ENCODE data around the gene AGPAT4.
A peak's percentile ranks its signal among the peaks of the same experiment; 100 is the strongest.

The AGPAT4 gene

DNA sequence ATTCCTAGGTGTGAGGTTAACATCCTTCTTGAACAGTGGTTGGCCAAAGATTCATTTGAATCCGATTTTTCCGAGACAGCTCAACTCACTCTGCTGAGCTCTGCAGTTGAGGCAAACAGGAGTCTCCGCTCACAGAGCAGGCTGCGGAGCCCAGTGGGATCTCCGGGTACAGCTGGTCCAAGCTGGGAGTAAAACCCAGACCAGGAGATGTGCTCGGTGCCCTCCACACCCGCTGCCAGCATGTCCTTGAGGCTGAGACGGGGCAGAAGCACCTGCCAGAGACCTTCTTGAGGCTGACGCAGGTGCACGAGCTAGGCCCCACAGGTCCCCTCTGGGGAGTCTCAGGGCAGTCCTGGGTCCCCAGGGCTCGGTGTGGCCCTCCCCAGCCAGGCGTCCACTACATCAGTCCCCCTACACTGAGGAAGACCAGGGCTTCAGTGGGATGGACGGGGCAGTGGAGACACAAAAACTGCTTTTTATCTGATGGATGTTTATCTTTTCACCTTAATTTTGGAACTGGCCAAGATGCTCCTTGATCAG lies 119.0 kb downstream of the AGPAT4 start:
- no peak for DNase-seq

DNA sequence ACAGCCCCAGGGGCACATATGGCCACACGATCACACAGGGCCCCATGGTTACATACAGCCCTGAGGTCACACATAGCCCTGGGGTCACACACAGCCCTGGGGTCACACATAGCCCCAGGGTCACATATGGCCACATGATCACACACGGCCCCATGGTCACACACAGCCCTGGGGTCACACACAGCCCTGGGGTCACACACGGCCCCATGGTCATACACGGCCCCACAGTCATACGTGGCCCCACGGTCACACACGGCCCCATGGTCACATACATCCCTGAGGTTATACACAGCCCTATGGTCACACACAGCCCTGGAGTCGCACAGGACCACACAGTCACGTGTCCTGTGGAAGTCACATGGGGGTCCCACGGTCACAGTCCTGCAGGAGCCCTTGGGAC lies 120.1 kb downstream of the AGPAT4 start:
- DNase-seq, result no peak

DNA sequence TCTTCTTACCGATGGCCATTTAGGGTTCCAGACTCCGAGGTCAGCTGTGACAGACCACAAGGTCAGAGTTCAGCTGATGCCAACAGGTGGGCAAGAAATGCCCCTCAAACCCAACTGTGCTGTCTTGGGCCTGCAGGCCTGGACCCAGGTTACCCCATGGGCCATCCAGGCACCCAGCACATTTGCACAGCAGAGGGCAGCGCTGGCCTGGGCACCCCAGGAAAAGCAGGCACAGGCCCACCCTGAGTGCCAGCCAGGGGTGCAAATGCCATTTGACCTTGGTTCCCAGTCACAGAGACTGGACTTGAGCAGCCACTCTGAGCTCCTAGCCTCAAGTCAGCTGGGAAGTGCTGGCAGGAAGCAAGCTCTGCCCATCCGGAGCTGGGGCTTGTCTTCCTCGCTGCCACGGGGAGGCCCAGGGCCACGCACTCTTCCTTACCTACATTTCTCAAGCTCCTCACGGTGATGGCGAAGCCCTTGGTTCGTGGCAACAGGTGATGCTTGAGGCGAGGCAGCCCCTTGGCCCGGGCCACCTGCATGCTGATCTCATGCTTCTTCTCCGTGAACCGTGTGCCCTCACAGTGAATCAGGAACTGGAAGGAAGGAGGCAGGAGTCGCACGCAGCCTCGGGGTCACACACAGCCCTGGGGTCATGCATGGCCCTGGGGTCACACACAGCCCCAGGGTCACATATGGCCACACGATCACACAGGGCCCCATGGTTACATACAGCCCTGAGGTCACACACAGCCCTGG lies 120.8 kb downstream of the AGPAT4 start:
- no peak for DNase-seq

DNA sequence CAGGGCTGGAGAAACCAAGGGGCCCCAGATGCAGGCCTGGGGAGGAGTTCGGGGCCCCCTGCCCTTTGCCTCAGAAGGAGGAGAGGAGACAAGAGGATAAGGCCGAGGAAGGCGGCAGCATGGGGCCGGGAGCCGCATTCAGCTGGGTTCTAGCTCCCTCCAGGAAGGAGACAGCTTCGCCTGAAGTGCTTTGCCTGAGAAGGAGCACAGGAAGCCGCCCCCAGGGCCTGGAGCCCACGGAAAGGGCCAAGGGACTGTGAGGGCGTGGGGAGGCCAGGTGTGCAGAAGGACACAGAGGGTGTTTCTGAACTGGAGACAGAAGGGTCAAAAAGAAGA lies 121.4 kb downstream of the AGPAT4 start:
- no peak for DNase-seq

DNA sequence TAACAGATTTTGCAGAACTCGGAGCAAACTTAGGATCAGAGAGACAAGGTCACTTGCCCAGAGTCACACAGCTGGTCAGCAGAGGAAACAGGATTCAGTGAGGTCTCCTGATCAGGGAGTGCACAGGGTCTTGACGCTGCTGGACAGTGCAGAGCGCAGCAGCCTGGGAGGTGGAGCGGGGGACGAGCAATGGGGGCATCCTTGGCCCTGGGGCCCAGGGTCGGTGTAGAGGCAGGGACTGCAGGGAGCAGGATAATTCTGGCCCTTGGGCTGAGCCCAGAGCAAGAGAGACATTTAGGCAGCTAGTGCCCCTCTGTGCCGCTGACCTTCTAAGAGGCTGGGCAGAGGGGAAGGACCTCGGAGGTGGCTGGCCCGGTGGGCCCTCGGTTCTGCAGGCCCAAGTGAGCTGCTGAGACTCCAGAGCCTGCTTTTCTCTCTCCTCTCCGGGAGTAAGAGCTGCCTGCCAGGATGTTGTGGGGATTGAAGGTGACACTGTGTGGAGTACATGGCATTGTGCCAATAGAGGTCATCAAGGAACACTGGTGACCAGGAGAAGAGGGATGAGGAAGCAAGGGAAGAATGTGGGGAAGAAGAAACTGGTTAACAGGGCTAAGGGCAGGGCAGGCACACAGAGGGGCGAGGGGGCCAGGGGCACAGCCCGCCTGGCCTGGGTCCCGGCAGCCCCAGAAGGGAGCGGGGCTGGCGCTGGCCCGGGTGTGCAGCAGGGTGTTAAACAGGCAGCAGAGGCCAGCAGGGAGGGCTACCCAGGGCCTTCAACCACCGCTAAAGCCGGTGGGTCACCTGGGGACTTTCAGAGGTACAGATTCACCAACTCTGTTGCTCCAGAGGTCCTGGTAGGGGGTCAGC lies 122.0 kb downstream of the AGPAT4 start:
- no peak for DNase-seq

DNA sequence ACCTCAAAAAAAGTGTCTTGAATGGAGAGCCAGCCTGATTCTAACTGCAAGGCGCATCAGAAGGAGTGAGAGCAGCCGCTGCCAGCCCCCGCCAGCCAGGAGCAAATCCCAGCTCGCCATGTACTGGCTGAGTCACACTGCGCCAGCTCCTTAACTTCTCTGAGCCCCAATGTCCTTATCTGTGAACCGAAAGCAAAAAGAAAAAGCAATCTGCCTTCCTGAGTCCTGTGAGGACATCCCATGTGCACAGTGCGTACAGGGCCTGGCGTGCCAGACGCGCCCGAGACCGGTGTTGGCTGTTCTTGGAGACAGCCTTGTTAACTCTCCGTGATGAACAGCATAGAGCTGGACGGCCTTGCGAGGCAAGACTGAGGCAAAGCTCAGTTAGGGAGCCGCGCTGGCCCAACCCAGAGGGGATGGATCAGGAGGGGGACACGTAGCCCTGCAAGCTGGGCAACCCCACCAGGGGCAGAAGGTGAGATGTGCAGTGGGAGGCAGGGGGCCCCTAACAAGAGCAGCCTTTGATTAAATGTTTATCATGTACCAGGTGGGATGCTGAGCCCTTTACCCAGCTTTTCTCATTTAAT lies 122.7 kb downstream of the AGPAT4 start:
- no peak for DNase-seq

DNA sequence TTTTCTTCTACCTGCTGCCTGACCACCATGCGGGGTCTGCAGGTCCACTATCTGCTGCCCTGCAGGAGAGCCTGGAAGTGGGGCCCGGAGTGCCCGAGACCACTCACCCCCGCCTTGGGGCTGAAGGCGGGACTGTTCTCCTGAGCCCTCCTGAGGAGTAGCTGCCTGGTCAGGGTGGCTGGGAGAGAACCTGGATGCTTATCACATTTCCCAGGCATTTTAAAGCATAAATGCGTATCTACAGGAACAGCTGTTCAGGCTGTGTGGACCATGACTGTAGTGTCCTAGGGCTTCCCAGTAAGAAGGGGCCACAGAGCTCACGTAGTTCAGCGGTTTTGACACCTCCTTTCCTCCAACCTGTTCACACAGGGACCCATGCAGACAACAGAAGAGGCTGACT lies 123.3 kb downstream of the AGPAT4 start:
- no peak for DNase-seq

DNA sequence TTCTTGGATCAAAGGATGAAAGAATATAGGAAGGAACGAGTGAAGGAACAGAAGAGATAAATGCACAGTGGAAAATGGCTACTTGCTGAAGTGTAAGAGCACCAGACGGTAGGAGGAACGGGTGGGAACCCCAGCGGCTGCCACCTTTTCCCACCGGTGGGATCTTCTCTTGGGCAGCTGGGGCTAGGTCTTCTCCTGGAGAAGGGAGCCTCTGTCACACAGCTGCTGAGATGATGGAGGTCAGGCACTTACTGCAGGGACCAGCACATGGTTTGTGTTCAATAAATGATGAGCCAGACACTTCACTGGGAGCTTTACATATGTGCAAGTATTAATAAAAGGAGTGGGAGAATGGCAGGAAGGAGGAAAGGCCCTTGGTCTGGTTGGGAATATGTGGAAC lies 123.7 kb downstream of the AGPAT4 start:
- DNase-seq, result no peak

DNA sequence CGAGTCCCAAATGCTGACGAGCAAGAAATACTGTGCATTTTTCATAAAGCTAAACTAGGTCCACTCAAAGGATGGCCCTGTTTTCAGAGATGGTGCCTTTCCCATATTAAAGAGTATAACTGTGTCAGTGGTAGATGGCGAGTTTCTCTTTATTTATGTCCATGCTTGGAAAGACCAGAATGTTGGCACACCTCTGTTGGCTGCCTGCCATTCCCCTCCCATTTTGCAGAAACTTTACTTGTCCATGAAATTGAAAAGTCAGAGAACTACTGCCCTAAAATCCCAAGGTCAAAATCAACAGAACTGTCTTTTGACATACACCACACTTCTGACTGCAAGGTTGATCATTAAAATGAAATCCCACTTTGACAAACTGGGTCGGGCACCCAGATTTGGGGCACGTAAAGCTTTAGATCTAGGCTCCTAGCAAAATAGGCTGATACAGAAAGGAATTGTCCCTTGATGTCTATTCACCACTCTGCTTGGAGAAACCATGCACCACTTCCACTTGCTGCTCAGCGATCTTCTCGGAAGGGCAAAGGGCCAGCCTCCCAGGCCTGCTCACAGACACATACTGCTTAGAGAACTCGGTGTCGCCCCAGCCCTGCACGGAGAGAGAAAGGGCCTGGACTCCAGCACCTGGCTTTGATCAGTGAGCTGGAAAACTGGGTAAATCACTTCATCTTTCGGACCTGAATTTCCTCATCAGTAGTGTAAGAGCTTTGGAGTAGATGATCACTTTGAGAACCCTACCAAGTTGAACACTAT lies 130.0 kb downstream of the AGPAT4 start:
- DNase-seq, result no peak

DNA sequence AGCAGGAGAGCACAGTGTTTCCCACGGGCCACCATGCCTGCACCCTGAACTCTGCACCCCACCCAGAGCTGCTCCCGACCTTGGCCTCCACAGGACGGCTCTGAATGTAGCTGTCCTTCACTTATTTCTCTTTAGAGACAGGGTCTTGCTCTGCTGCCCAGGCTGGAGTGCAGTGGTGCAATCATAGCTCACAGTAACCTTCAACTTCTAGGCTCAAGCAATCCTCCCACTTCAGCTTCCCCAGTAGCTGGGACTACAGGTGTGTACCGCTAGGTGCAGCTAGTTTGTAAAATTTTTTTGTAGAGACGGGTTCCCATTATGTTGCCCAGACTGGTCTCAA lies 130.9 kb downstream of the AGPAT4 start:
- no peak for DNase-seq

DNA sequence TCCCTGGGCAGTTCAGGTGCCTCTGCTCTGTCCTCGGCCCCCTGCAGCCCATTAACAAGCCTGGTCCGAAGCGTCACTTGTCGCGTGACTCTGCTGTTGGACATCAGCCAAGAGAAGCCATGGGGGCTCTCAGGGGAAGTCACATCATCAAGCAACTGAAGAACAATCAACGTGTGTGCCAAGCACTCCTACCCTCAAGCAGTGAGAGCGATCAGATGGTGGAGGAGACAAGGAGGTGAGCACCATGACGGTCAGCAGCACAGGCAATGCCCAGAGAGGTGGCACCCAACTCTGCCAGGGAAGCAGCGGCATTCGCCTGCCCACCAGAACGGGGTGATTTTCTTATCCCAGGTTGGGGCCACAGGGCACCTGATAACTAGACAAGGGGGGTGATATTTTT lies 132.7 kb downstream of the AGPAT4 start:
- DNase-seq, result peak; percentile 50

DNA sequence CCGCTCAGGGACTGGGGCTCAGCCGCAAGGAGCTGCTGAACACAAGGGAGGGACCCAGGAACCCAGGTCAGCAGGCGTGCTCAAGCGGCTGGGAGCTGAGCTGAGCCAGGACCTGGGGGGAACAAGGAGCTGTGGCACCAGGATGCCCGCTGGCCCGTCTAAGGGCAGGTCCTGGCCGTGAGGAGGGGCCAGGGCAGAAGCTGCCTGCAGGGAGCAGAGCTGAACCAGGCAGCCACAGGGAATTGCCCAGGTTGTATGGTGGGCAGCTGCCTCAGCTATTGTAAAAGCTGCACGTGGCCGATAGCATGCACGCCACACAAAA lies 133.3 kb downstream of the AGPAT4 start:
- DNase-seq, result no peak

DNA sequence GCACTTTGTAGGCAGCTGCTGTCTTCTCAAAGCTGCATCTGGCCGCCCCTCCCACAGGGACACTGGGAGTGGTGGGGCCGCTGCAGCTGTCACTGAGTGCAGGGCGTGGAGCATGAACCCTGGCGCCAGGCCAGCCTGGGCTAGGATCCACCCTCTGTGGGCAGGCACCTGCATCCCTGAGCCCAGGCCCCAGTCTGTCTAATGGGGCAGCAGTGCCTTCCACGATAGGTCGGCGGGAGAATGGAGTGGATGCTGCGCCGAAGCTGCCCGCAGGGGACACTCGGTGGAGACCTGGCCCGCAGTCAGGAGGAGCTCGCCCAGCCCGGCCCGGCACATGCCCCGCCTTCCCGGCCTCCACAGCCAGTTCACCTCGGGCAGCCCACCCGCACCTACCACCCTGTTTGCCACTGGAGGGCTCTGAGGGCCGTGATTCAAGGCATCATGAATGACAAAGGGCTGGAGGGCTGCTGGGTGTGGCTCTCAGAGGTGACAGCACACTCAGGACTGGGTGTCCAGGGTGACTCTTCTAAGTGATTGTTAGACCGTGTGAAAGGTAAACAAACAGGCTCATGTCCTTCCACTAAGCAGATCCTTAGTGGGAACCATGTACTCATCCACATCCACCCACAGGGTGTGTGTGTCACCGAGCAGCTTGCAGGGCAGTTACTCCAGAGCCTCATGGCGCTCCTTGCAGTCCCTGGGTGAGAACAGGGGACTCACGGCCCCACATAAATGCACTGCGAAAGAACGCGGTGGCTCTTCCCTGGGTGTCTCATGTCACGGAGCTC lies 133.9 kb downstream of the AGPAT4 start:
- DNase-seq, result no peak

DNA sequence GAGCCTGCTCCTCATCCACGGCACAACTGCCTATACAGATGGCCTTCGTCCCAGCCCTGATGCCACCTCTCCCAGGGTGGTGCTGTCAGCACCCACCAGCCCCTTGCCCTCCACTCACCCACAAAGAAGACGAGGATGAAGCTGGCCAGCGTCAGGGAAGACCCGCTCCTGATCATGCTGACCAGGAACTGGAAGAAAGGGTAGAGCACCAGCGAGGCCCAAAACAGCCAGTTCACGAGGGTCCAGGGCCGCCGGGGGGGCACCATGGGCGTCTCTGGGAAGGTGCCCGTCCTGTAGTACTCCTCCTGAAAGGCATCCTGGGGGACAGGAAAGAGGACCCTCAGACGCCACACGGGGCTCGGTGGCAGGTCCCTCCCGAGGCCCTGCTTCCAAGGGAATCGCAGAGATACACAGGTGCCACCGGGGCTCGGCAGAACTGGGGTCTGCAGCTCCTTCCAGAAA lies 134.5 kb downstream of the AGPAT4 start:
- DNase-seq, result no peak

DNA sequence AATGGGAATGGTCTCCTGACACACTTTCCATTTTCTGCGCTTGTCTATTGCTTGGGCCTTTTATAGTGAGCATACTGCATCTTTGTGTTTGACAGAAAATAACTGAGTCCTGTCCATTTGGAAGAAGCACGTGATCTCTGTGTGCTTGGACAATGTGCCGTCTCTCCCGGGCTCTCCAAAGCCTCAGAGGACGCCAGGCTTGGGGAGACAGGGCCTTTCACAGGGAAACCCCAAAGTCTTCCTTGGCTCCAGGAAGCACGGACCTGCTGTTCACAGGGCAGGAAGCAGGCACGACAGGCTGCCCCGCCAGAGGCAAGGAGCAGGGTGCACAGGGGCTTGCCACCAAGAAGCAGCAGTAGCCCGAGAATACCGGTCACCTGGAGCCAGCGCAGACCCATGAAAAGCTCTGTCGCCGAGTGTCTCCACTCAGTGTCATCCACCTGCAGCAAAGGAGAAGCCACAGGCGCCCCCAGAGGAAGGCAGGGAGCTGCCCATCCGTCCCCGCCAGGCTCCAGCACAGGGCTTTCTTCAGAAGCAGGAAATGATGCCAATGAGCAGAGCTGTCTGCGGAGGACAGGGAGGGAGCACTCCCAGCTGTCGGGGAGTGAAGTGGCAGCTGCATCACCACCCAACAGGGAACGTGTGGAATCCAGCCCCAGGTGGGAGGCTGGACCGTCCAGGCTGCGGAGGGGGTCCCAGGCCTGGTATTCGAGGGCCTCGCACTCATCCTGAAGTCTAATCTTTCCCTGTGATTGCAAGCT lies 135.1 kb downstream of the AGPAT4 start:
- DNase-seq, result no peak

DNA sequence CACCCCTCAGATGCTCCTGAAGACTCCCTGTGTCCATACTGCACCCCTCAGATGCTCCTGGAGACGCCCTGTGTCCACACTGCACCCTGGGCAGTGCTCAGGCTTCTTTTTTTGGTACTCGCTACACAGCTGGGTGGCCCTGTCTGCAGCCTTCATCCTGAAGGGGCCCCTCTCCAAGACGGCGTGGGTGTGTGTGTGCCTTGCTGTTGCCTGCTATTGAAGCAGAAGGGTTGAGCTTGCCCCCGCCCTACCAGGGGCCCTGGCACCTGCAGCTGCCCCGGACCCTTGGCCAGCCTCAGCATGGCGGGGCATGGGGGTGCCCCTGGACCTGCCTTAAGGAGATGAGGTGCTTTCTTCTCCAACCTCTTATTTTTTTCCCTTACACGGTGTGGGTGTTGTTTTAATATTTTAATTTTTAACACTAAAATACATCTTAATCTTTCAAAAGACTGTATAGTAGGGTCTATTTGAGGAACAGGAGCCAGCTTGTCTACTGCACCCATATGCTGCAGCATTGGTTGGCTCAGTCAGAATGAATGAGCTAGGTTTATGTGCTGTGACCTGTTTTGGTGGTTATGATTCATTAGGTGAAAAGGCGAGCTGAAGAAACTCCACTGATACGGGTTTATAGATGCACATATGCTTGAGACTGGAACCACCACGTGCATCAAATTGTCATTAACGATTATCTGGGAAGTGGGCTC lies 135.9 kb downstream of the AGPAT4 start:
- no peak for DNase-seq

DNA sequence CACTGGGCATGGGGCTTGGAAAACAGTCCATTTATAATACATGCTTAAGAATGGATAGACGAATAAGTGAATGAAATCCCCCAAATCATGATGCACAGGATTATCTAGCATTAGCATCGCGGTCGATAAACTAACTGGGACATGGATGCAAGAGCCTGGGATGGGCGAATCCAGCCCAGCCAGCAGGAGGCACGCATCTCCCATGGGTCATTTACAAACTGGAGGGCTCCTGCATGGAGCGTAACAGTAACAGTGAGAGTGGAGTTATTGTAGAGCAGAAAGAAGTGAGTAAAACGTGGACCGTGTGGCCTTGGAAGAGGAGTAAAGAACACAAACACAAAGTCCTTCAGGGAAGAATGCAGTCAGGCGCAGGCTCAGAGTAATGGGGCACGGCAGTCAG lies 136.5 kb downstream of the AGPAT4 start:
- no peak for DNase-seq

DNA sequence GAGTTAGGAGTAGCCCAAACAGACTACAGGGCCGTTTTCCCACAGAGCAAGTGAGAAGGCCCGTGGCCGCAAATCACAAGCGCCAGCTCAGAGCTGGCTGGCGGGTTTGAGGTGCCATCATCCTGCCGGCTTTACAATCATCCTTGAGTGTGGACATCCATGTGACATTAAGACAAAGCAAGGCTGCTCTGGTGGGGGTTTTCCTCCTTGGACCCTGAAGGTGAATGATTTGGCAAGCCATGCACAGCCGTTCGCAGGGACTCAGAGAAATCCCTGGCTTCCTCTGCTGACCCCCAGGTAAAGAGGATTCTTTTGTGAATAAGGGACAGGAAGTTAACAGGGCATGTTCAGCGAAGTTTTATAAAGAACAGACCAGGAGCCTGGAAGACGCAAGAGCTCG lies 137.2 kb downstream of the AGPAT4 start:
- no peak for DNase-seq

DNA sequence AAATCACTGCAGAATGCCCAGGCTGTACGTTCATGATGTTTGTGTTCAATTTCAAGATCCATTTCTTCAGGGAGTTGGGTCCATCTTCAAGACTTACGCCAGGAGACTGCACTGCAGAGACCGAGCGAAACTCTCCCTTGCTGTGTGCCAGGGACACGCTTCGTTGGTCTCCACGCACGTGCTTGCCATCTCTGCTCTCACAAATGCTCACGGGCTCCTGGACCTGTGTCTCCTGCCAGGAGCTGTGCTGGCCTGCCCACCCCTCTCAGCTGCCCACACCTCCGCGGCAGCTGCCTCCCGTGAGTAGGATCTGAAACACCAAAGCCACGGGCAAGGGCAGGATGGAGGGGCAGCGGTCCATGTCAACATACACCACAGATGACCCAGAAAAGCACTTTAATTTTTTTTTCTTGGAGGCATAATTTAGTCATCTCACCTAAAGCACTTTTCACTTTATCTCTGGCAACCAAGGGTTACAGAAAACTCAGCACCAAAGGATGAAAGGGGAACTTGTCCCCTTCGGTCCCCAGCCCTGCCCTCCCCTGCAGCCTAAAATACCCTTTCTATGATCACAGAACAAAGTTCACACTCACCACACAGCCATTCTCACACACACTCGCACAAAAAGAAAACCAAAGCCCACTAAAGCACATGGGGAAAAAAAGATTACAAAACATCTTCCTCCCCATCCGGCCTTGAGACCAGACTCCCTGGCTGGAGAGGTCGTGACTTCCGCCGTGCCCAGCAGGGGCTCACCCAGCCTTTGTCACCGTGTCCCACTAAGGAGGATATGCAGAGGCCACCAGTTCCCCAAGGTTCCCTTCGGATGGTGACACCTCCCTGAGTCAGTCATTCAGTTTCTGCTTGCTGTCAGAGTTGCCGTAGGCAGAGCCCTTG lies 137.9 kb downstream of the AGPAT4 start:
- DNase-seq, result no peak

All from NCI-H1092 (cell line).